Mesothelial cell of epicardium (in vitro differentiated cells): ENCODE results near the gene NAP1L1. TPM values are rescaled to one million over a fixed set of nuclear protein-coding genes. Genes with fewer than 3 reads are reported as not detected.

Experiments used
- DNase-seq, 2 experiments: peaks; one replicate each; pipeline ENCODE4 v3.0.0; 2021; ENCODE audit warnings: low spot score in 2 of 2; ENCODE audit not compliant: unreplicated experiment in 2 of 2
- H3K27ac Mint-ChIP-seq: 2 replicates; pipeline ENCODE4 v1.8.0; 2021; ENCODE audit warnings: mixed read lengths
- H3K27me3 Mint-ChIP-seq: 2 replicates; pipeline ENCODE4 v1.8.0; 2021; ENCODE audit warnings: low read depth, mixed read lengths
- H3K36me3 Mint-ChIP-seq: 2 replicates; pipeline ENCODE4 v1.8.0; 2021; ENCODE audit warnings: mixed read lengths
- H3K4me1 Mint-ChIP-seq: 2 replicates; pipeline ENCODE4 v1.8.0; 2021; ENCODE audit warnings: mixed read lengths
- H3K4me3 Mint-ChIP-seq: 2 replicates; pipeline ENCODE4 v1.8.0; 2021; ENCODE audit warnings: mild to moderate bottlenecking, moderate library complexity, mixed read lengths
- H3K9me3 Mint-ChIP-seq: 2 replicates; pipeline ENCODE4 v1.8.0; 2021; ENCODE audit warnings: mixed read lengths
- CTCF ChIP-seq: fragments of 200-600 bp; sonication (generic); IDR thresholded peaks from one replicate; pipeline ENCODE4 v1.5.0; 2021; ENCODE audit warnings: antibody characterized with exemption; ENCODE audit not compliant: unreplicated experiment
- total RNA-seq: library from RNA; stranded (reverse); gene quantifications from 3 replicates; pipeline ENCODE4 v1.2.1, GENCODE V29; 2021

NAP1L1 gene
- total RNA-seq, 1 donor from 2014 or later = 887 TPM

GRCh38 chr12:76022506-76022905 lies 62.0 kb downstream of the NAP1L1 start:
- Mint-ChIP-seq H3K27me3 (no peaks in the 10 kb centered on the region), H3K9me3 (no peaks in the 10 kb centered on the region), H3K4me1 (peaks cover 48% of the 10 kb centered on the region), H3K4me3 (no peak overlapping the region), H3K27ac (no peak overlapping the region), H3K36me3 (no peaks in the 10 kb centered on the region)
- TF ChIP-seq CTCF = no peak
- no peak for DNase-seq

GRCh38 chr12:76020731-76021672 lies 63.5 kb downstream of the NAP1L1 start:
- Mint-ChIP-seq H3K27me3 (no peaks in the 10 kb centered on the region), H3K36me3 (no peaks in the 10 kb centered on the region), H3K27ac (peak overlapping the region; percentile 67), H3K9me3 (no peaks in the 10 kb centered on the region), H3K4me1 (peaks cover 35% of the 10 kb centered on the region), H3K4me3 (no peak overlapping the region)
- no peak for TF ChIP-seq CTCF
- no peak for DNase-seq

GRCh38 chr12:76020281-76020680 lies 64.2 kb downstream of the NAP1L1 start:
- TF ChIP-seq CTCF = no peak
- H3K36me3 Mint-ChIP-seq = no peaks in the 10 kb centered on the region
- DNase-seq = no peak
- H3K27me3 Mint-ChIP-seq = no peaks in the 10 kb centered on the region
- peaks cover 29% of the 10 kb centered on the region for H3K4me1 Mint-ChIP-seq
- no peak overlapping the region for H3K4me3 Mint-ChIP-seq
- no peaks in the 10 kb centered on the region for H3K9me3 Mint-ChIP-seq
- peak overlapping the region; percentile 67 for H3K27ac Mint-ChIP-seq

- no peaks in the 10 kb centered on the region for H3K36me3 Mint-ChIP-seq
- H3K9me3 Mint-ChIP-seq = no peaks in the 10 kb centered on the region
- H3K4me3 Mint-ChIP-seq = no peak overlapping the region
- peaks cover 38% of the 10 kb centered on the region for H3K4me1 Mint-ChIP-seq
- H3K27me3 Mint-ChIP-seq = no peaks in the 10 kb centered on the region
- H3K27ac Mint-ChIP-seq = peak overlapping the region; percentile 15
- no peak for DNase-seq
- no peak for TF ChIP-seq CTCF
Measured at GRCh38 chr12:76018672-76019071, 65.8 kb downstream of the NAP1L1 start.

- Mint-ChIP-seq H3K4me3 (no peak overlapping the region), H3K27ac (peak overlapping the region; percentile 47), H3K4me1 (peaks cover 40% of the 10 kb centered on the region), H3K9me3 (no peaks in the 10 kb centered on the region), H3K27me3 (no peaks in the 10 kb centered on the region), H3K36me3 (no peaks in the 10 kb centered on the region)
- DNase-seq = no peak
- no peak for TF ChIP-seq CTCF
Measured at GRCh38 chr12:76018111-76018510, 66.4 kb downstream of the NAP1L1 start.
